HG03108 (cell line): ENCODE data around the gene TOR4A.

Experiments
- ATAC-seq: cut with Tn5 transposase; IDR thresholded peaks from one replicate; pipeline ENCODE4 v1.9.1; 2021; ENCODE audit warnings: moderate library complexity; ENCODE audit not compliant: unreplicated experiment

Gene TOR4A

DNA sequence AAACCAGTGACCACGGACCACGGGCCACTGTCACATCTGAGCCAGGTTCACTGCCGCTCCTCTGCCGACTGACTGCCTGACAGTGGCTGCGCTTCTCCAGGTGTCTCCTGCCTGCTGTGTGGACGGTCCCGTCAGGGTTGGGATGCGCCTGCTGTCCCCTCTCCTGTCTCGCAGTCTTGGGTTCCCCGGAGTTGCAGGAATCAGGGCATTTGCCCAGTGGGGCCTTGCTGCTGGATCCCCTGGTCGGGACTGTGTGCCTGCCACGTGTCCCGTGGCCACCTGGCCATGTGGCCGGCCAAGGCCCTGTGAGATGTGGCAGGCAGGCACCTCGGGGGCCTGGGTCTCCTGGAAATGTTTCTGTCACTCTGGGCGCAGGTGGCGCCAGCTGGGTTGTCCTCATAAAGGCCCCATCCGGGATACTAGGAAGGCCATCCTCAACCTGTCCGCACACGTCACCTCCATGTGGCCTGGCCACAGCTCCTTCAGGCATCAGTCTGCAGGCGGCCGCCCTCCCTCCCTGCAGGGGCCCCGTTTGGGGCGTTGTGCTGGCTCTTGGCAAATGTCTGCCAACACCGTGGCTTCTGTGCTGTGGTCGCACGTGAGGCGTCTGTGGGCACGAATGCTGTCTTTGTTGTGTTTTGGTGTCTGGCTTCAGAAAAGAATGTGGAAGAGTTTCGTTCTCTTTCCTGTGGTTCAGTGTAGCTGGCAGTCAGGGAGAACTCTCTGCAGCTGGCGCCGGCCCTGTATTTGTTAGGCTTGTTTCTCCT lies 6.4 kb upstream of the TOR4A start:
- ATAC-seq: no peak

DNA sequence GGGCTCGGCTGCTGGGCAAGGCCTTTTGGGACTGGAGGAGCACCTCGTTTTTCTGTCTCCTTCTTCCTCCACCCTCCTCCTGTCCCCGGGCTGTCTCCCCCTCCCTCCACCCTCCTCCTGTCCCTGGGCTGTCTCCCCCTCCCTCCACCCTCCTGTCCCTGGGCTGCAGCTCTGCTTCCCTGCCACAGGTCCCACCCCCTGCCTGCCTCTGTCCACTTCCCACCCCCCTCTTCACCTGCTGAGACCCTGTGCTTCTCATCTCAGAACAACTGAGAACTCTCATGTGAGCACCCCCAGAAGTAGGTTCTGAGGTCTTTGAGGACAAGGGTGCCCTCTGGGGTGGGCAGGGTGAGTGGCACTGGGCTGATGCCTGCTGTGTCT lies 5.8 kb upstream of the TOR4A start:
- ATAC-seq: no peak

DNA sequence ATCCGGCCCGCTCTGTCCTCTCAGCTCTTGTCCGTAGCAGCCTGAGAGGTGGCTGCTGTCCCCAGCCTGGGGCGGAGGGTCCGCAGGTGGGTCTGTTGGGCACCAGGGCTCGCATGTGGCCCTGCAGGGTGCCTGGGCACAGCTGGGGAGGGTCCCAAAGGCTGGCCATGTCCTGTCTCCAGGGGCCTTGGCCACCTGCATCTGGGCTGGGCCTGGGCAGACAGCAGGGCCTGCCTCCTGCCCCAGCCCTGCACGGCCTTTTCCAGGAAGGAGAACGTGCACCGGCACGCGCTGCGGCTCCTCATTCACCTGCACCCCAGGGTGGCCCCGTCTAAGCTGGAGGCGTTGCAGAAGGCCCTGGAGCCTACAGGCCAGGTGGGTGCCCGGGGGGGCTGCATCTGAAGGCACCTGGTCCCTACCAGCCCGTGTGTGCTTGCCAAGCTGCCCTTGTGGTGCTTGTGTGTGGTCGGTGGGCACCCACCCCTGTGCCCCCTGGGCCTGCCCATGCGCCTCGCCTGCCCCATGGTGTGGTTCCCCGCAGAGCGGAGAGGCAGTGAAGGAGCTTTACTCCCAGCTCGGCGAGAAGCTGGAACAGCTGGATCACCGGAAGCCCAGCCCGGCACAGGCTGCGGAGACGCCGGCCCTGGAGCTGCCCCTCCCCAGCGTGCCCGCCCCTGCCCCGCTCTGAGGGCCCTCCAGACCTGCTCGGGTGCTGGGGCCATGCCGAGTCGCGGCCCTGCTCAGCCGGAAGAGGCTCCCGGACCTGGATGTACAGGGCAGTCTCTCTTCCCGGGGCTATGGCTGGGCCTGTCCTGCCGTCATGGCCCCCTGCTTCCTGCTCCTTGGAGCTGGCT lies 5.1 kb upstream of the TOR4A start:
- no peak for ATAC-seq

DNA sequence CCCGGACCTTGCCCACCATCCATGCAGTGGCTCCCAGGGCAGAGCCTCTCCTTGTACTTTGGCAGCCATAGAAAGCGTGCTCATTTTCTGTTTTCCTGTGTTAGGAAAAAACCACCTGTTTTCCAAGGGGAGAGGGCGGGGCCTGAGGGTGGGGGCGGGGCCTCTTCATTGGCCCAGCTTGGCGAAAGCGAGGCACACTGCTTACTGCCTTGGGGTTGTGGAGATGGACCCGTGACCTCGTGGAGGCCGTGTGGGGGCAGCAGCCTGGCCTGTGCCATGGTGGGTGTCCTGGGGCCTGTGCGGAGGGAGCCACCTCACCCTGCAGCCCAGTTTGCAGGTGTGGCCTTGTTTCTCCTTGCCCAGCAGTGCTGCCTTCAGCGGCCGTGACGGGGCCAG lies 4.4 kb upstream of the TOR4A start:
- ATAC-seq: no peak

DNA sequence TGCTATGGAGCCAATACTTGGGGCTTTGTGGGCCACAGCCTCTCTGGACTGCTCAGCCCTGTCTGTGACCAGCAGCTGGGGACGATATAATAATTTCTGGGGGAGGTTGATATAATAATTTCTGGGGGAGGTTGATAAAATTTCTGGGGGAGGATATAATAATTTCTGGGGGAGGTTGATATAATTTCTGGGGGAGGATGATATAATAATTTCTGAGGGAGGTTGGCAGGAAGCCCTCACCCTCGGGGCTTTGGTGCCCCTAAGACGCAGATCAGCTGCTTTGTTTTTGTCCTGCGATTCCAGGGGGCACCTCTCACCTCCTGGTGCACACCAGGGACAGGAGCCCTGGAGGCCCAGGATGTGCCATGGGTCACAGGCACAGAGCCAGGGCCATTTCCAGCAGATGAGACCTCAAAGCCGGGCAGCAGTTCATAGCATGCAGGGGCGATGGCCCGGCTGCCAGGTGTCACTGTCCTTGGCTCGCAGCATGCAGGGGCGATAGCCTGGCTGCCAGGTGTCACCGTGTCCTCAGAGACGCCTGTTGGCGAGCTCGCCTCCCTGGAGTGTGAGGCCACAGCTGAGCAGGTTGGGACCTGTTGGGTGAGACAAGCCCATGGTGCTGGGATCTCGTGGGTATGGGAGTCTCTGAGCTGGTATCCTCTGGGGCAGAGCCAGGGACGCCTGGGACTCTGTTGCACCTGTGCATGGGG lies 3.8 kb upstream of the TOR4A start:
- ATAC-seq: no peak

DNA sequence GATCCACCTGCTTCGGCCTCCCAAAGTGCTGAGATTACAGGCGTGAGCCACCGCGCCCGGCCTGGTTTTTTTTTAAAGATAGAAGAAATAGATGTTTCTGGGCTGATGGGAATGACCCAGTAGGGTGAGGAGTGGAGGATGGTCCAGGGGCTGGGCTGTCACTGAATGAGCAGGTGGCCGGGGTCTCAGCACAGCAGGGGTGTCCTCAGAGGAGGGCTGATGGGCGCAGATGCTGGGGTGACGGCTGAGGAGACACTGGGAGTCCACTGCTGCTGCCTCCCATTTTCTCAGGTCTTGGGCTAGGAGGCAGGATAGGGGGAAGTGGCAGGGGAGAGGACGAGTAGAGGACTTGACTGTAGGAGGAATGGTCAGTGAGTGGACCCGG lies 2.3 kb upstream of the TOR4A start:
- no peak for ATAC-seq

DNA sequence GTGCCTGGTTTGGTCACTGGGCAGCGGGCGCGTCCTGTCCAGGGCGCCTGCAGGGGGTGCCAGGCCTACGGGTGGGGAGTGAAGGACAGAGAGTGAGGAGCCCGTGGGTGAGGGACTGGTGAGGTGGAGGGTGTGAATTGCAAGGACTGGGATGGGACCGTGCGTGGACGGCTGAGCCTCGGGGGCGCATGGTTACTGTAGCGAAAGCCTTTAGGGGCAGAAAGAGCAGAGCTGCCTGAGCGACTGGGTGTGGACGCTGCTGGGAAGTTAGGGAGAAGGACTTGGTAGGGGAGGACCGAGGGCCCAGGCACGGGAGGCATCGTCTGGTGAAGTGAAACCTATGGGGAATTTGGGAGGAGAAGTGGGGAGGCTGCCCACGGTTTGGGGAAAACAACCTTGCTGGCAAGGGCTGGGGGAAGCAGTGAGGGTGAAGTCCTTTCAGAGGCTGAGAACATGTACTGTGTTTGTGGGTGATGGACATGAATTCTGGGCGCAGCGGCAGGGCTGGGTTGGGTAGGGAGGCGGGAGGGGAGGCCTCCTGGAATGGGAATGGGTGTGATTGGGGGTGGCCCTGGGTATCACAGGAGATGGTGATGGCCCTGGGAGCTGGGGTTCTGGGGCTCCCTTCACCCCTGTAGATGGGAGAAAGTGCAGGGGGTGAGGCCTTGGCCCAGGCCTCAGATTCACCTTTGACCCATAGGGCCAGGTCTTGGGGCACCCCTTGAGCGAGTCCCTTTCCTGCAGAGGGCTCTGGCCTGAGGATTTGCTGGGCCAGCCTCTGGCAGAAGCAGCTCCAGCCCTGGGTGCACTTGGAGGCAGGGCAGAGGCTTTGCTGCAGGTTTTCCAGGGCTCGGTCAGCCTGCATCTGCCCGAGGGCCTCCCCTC lies 1.7 kb upstream of the TOR4A start:
- ATAC-seq: no peak

DNA sequence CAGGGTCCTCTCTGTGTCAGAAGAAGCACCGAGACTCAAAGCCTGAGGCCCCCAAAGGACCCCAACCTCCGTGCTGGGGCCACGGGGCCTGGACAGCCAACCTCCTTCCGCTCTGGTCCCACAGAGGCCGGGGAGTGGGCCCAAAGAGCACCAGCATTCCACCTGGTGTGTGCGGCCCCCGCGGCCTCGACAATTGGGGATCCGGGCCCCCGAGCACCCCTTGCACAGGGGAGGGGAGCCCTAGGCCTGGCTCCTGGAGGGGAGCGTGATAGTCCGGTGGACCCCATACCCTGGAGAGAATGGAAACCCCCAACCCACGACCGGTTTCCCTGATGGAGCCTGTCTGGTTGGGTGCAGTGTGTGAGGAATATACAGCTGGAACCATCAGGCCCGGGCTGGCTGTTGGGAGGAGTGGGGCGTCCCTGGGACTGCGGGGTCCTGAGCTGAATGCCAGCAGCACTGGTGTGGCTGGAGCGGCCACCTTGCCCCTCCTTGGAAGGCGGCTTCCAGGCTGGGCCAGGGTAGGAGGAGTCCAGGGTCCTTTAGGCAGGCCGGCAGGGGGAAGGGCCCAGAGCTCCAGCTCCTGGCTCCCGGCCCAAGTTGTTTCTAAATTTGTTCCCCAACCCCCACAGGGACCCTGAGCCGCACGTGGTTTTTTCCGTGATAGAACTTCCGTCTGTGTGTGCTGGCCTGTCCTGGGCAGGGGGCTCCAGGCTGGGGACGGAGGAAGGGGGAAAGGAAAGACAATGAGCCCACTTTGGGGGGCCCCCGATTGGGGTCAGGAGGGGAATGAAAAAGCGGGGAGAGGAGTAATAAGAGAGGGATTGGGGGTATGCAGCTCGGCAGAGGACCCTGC lies 825 bp upstream of the TOR4A start:
- ATAC-seq: no peak

DNA sequence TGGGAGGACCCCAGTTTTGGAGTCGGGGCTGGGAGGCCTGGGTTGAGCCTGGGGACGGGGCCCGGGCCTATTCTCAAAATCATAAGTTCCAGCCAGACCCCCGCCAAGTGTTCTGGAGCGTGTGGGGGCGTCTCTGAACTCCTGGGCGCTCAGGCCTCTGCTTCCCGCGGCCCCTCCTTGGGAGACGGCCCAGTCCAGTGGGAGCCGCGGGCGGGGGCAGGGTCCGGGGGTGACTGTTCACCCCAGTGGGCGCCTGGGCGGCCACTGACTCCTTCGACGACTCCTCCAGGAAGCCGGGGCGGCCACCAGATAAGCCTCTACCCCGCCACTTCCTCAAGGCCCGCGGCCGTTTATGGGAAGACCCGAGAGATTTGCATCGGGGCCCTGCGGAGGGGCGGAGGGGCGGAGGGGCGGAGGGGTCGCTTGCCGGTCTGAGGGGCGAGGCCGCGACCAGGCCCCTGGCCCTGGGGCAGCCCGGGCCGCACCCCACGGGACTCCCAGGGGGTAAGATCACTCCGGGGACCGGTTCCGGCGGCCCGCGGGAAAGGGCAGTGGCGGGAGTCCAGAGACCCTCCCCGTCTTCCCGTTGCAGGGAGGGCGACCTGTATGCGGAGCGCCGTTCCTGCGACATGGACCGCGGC lies 655 bp downstream of the TOR4A start:
- ATAC-seq: no peak

DNA sequence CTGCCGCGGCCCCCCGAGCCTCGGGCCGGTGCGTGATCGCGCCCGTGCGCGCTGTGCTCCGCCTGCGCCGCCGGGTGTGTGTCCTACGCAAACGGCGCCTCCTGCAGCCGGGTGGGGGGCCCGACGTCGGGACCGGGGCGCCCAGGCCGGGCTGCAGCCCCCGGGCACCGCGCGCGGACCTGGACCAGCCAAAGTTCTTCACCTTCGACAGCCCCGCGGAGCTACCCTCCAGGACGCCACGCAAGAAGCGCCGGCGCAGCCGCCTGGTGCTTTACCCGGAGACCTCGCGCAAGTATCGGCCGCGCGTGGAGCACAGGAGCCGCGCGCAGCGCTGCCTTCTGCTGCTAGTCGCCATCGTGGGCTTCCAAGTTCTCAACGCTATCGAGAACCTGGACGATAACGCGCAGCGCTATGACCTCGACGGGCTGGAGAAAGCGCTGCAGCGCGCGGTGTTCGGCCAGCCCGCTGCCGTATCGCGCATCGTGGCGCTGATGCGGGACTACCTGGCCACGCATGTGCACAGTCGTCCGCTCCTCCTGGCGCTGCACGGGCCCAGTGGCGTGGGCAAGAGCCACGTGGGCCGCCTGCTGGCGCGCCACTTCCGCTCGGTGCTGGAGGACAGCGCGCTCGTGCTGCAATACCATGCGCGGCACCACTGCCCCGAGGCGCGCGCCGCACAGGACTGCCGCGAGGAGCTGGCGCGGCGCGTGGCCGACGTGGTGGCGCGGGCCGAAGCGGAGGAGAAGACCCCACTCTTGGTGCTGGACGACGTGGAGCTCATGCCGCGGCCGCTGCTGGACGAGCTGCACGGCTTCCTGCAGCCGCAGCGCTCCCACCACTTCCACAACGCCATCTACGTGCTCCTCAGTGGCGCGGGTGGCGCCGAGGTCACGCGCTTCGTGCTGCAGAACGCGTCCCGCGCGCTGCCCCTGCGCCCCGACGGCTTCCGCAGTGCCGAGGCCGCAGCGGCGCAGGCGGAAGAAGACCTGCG lies 1.5 kb downstream of the TOR4A start:
- no peak for ATAC-seq

DNA sequence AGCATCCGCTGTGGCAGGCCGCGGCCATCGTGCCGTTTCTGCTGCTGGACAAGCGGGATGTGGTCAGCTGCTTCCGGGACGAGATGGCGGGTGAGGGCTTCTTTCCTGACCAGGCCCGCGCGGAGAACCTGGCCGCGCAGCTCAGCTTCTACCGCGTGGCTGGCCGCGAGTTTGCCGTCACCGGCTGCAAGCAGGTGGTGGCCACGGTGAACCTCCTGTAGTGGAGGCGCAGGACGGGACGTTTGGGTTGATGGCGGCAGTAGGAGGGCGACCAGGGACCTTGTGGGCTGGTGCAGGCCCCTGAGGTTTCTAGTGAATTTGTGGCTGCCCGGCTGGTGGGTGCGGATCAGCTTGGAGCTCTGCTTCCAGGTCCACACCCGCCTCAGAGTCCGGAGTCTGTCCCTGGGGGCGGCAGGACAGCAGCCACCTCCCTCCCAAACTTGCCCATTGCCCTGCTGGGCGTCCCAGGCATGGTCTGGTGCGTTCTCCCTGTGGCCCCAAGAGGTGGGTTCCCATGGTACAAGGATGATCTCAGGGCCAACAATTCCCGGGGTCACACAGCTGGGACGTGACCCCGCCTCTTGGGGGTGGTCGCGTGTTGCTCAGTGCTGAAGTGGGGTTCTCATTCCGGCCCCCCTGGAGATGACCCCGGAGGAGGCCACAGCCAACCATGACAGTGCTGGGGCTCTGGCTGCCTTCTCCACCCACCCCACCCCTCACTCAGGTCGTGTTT lies 2.4 kb downstream of the TOR4A start:
- no peak for ATAC-seq

DNA sequence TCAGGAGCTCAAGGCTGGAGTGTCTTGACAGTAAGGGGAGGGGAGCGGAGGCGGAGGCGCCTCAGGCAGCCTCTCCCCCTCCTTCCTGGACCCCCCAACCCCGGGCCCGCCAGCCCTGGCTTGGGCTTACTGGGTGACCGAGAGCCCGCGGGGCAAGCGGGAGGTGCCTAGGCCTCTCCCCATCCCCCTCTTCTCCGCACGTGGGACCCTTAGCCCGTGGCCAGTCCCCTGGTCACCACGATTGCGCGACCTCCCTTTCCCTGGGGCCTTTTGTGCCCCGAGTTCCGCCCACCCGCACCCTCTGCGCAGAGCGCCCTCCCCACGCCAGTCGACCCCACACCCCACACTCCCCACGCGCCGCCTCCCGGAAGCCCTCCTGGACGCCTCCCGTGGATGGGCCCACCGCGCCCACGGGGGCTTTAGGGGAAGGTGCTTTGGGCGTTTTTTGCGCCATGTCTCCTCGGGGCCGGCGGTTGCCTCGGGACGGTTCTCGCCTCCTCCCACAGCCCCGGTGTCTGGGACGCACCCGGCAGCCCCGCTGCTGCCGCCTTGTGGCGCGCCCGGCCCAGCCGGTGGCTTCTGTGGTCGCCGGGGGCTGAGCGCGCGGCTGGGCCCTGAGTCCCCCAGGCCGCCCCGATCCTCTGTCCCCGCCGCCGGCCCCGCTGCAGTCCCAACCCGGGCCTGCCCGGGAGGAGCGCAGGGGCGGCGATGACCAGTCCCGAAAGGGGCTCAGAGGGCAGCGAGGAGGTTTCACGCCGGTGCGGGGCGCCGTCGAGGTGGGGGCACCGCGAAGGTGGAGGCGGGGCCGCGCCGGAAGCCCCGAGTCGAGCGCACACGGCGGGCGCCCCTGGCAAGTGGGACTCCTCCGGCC lies 3.2 kb downstream of the TOR4A start:
- ATAC-seq: no peak

DNA sequence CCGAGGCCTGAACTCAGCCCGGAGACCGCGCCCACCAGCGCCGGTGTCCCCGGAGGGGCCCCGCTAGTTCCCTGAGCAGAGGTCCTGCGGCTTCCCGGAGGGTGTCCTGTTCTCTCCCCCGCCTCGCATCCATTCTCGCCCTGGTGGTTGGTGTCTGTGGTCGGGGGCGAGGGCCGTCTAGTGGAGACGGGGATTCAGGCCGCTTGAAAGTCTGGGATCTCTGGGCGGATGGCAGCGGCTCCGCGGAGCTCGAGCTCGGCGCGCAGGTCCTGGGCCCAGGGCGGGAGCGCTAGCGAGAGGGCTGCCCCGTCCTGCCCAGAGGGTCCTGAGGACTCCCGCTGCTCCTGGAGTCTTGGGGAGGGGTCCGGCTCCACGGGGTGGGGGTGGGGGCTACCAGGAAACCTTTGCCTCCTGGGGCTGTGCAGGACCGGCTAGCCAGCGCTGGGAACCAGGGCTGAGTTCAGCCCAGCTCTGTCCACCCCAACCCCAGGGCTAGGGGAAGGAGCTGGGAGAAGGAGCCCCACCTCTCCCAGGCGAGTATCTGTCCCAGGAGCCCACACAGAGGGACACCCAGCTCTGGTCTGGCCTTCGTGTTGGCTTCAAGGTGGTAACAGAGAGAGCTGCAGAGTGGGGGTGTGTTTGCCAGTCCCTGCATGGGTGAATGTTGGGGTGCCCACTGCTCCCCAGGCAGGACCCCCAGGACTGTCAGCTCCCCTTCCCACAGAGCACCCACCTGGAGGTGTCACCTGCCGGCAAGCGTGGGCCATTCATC lies 4.0 kb downstream of the TOR4A start:
- no peak for ATAC-seq

DNA sequence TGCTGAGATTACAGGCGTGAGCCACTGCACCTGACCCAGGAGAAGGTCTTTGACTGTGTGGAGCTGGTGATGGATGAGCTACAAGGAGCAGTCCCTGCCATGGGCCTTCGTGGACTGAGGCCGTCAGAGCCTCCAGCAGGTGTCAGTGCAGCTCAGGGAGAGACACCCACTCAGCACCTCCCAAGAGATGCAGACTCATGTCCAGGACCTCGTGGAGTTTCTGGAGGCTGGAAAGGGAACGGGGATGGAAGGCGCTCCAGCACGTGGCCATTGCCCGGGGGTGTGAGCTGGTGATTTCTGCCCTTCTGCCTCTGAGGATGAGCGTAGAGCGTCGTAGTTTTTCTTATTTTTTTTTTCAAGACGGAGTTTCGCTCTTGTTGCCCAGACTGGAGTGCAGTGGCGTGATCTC lies 9.5 kb downstream of the TOR4A start:
- no peak for ATAC-seq

DNA sequence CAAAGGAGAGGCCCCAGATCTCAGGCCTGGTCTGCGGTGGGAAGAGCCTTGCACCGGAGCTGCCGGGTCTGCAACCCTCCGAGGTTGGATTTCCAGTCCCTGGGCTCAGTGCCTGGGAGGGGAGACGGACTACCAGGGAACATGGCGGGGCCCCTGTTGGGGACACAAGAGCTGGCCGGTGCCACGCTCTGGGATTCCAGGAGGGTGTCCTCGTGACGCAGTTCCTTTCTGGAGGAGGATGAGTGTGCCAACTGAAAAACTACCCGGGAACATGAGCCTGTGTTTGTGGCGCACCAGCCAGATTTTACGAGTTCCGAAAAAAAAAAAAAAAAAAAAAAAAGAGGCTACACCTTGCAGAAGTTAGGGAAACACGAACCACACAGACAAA lies 15.6 kb downstream of the TOR4A start:
- no peak for ATAC-seq
